H9 (cell line): ENCODE measurements around the gene NR5A1. TPM values are rescaled to one million over a fixed set of nuclear protein-coding genes. Genes with fewer than 3 reads are reported as not detected.

Experiments
- DNase-seq: peaks from one replicate; pipeline ENCODE4 v3.0.0-alpha.2; 2017
- H2AFZ ChIP-seq: one replicate; pipeline ENCODE4 v1.6.1; 2013; ENCODE audit warnings: mild to moderate bottlenecking, low read length, control low read depth, moderate library complexity
- H2AK5ac ChIP-seq: 2 replicates; pipeline ENCODE4 v1.6.1; 2013; ENCODE audit warnings: low read length, control low read depth, mixed read lengths; ENCODE audit not compliant: insufficient read length
- H2BK120ac ChIP-seq: one replicate; pipeline ENCODE4 v1.6.1; 2013; ENCODE audit warnings: low read depth, mild to moderate bottlenecking, low read length, control low read depth, inconsistent platforms; ENCODE audit not compliant: poor library complexity, severe bottlenecking
- H2BK12ac ChIP-seq: 2 replicates; pipeline ENCODE4 v1.6.1; 2013; ENCODE audit warnings: low read length, control low read depth, mixed read lengths, low read depth; ENCODE audit not compliant: insufficient read length
- H2BK15ac ChIP-seq: 2 replicates; pipeline ENCODE4 v1.6.1; 2013; ENCODE audit warnings: low read depth, low read length, control low read depth
- H2BK20ac ChIP-seq: one replicate; pipeline ENCODE4 v1.6.1; 2013; ENCODE audit warnings: low read depth, mild to moderate bottlenecking, low read length, control low read depth, inconsistent platforms; ENCODE audit not compliant: poor library complexity, severe bottlenecking
- H2BK5ac ChIP-seq: 2 replicates; pipeline ENCODE4 v1.6.1; 2013; ENCODE audit warnings: low read length, control low read depth, mixed read lengths; ENCODE audit not compliant: insufficient read length
- H3K14ac ChIP-seq: 2 replicates; pipeline ENCODE4 v1.6.1; 2013; ENCODE audit warnings: low read length, control low read depth; ENCODE audit not compliant: insufficient read depth
- H3K18ac ChIP-seq: 2 replicates; pipeline ENCODE4 v1.6.1; 2013; ENCODE audit warnings: low read depth, mild to moderate bottlenecking, mixed read lengths, low read length, control low read depth; ENCODE audit not compliant: insufficient read length
- H3K23ac ChIP-seq: 2 replicates; pipeline ENCODE4 v1.6.1; 2013; ENCODE audit warnings: low read length, control low read depth, mixed read lengths, low read depth; ENCODE audit not compliant: insufficient read length
- H3K23me2 ChIP-seq: 2 replicates; pipeline ENCODE4 v1.6.1; 2013; ENCODE audit warnings: low read depth, mild to moderate bottlenecking, mixed read lengths, low read length, control low read depth; ENCODE audit not compliant: insufficient read length, poor library complexity, severe bottlenecking
- H3K27ac ChIP-seq: 2 replicates; pipeline ENCODE4 v1.5.1; 2013; ENCODE audit warnings: low read length, control low read depth, mixed read lengths, low read depth; ENCODE audit not compliant: insufficient read length
- H3K27me3 ChIP-seq: 2 replicates; pipeline ENCODE4 v1.6.1; 2013; ENCODE audit warnings: low read length, control low read depth, inconsistent platforms; ENCODE audit not compliant: insufficient read depth
- H3K4ac ChIP-seq: 2 replicates; pipeline ENCODE4 v1.6.1; 2013; ENCODE audit warnings: low read depth, mild to moderate bottlenecking, control low read depth, inconsistent platforms, low read length, moderate library complexity
- H3K4me1 ChIP-seq: 2 replicates; pipeline ENCODE4 v1.6.1; 2013; ENCODE audit warnings: low read length, control low read depth, inconsistent platforms; ENCODE audit not compliant: insufficient read depth
- H3K4me2 ChIP-seq: 2 replicates; pipeline ENCODE4 v1.6.1; 2013; ENCODE audit warnings: low read length, control low read depth, mixed read lengths; ENCODE audit not compliant: insufficient read length, insufficient read depth
- H3K56ac ChIP-seq: 2 replicates; pipeline ENCODE4 v1.6.1; 2013; ENCODE audit warnings: low read depth, mild to moderate bottlenecking, mixed read lengths, low read length, control low read depth; ENCODE audit not compliant: insufficient read length
- H3K79me1 ChIP-seq: 2 replicates; pipeline ENCODE4 v1.6.1; 2013; ENCODE audit warnings: low read depth, mild to moderate bottlenecking, moderate library complexity, low read length, control low read depth, inconsistent platforms; ENCODE audit not compliant: insufficient read depth, poor library complexity, severe bottlenecking
- H3K79me2 ChIP-seq: 2 replicates; pipeline ENCODE4 v1.6.1; 2013; ENCODE audit warnings: low read length, control low read depth, inconsistent platforms; ENCODE audit not compliant: insufficient read depth
- H3K9ac ChIP-seq: 2 replicates; pipeline ENCODE4 v1.6.1; 2013; ENCODE audit warnings: low read length, control low read depth, mixed read lengths; ENCODE audit not compliant: insufficient read length; ENCODE audit errors: extremely low read depth
- H3K9me3 ChIP-seq: one replicate; pipeline ENCODE4 v1.6.1; 2013; ENCODE audit warnings: low read depth, low read length, inconsistent platforms; ENCODE audit not compliant: control insufficient read depth
- H3T11ph ChIP-seq: one replicate; pipeline ENCODE4 v1.6.1; 2013; ENCODE audit warnings: mild to moderate bottlenecking, low read length, control low read depth, inconsistent platforms
- H4K20me1 ChIP-seq: one replicate; pipeline ENCODE4 v1.6.1; 2013; ENCODE audit not compliant: control insufficient read depth, insufficient read length, insufficient read depth
- H4K5ac ChIP-seq: 2 replicates; pipeline ENCODE4 v1.6.1; 2013; ENCODE audit warnings: low read depth, mild to moderate bottlenecking, mixed read lengths, low read length, control low read depth; ENCODE audit not compliant: insufficient read length
- H4K8ac ChIP-seq: replicated peaks from 2 replicates; pipeline ENCODE4 v1.6.1; 2013; ENCODE audit warnings: low read length, control low read depth, mixed read lengths, low read depth; ENCODE audit not compliant: insufficient read length
- H4K91ac ChIP-seq: 2 replicates; pipeline ENCODE4 v1.6.1; 2013; ENCODE audit warnings: low read depth, mild to moderate bottlenecking, moderate library complexity, mixed read lengths, low read length, control low read depth; ENCODE audit not compliant: insufficient read length
- H3K27ac Mint-ChIP-seq, 3 experiments: 2 replicates in 2 of 3; 3 replicates in 1 of 3; pipeline ENCODE4 v1.8.0; 2020 to 2021; ENCODE audit warnings: mixed read lengths in 3 of 3, mild to moderate bottlenecking in 1 of 3, moderate library complexity in 1 of 3
- H3K27me3 Mint-ChIP-seq: 2 replicates; pipeline ENCODE4 v1.8.0; 2021; ENCODE audit warnings: low read depth, mild to moderate bottlenecking, moderate library complexity, mixed read lengths
- H3K36me3 Mint-ChIP-seq, 3 experiments: 2 replicates in 2 of 3; 3 replicates in 1 of 3; pipeline ENCODE4 v1.8.0; 2020 to 2021; ENCODE audit warnings: low read depth in 3 of 3, mixed read lengths in 3 of 3; ENCODE audit not compliant: insufficient read depth in 1 of 3
- H3K4me1 Mint-ChIP-seq, 2 experiments: 2 replicates each; pipeline ENCODE4 v1.8.0; 2020; ENCODE audit warnings: mixed read lengths in 2 of 2
- H3K4me3 Mint-ChIP-seq, 2 experiments: 2 replicates in 1 of 2; 3 replicates in 1 of 2; pipeline ENCODE4 v1.8.0; 2020 to 2021; ENCODE audit warnings: mild to moderate bottlenecking in 2 of 2, mixed read lengths in 2 of 2, moderate library complexity in 1 of 2
- H3K9me3 Mint-ChIP-seq, 2 experiments: 2 replicates in 1 of 2; 3 replicates in 1 of 2; pipeline ENCODE4 v1.8.0; 2020; ENCODE audit warnings: mild to moderate bottlenecking in 2 of 2, mixed read lengths in 2 of 2, moderate library complexity in 1 of 2
- CTCF ChIP-seq: fragments of 200-600 bp; sonication (generic); conservative IDR thresholded peaks from 3 replicates; pipeline ENCODE4 v1.8.0; 2021; ENCODE audit warnings: antibody characterized with exemption, mild to moderate bottlenecking
- WGBS: extraction: QIAGEN DNeasy Blood & Tissue Kit; methylation state at CpG from one replicate; pipeline ENCODE4 v1.1.7; 2013; ENCODE audit warnings: missing lambda C conversion rate, low lambda C conversion rate, mixed read lengths; ENCODE audit not compliant: insufficient read length; ENCODE audit errors: extremely low coverage; 5-methylcytosine and 5-hydroxymethylcytosine counted together
- total RNA-seq: library from RNA; stranded (reverse); gene quantifications from 2 replicates; pipeline ENCODE4 v1.2.1, GENCODE V29; 2021

The NR5A1 gene
- total RNA-seq, 1 experiment from 2014 or later: 0.37 TPM

GRCh38 chr9:124474151-124474550 lies 33.0 kb downstream of the NR5A1 start:
- no CpG with 5 or more reads among the region's 4 CpGs for WGBS
- Histone ChIP-seq H2BK120ac (no peak overlapping the region), H3K23ac (no peak overlapping the region), H3K18ac (no peak overlapping the region), H3T11ph (no peak overlapping the region), H4K8ac (no peak overlapping the region), H4K91ac (no peak overlapping the region), H3K9me3 (no peaks in the 10 kb centered on the region), H4K20me1 (no peaks in the 10 kb centered on the region), H3K4me2 (no peak overlapping the region), H3K4me1 (no peaks in the 10 kb centered on the region), H4K5ac (no peak overlapping the region), H2BK5ac (no peak overlapping the region), H2BK20ac (no peak overlapping the region), H2AK5ac (no peak overlapping the region), H2BK12ac (no peak overlapping the region), H3K9ac (no peak overlapping the region), H3K27ac (no peak overlapping the region), H3K4ac (no peak overlapping the region), H2BK15ac (no peak overlapping the region), H3K79me1 (no peaks in the 10 kb centered on the region), H3K56ac (no peak overlapping the region), H3K23me2 (no peaks in the 10 kb centered on the region), H2AFZ (no peak overlapping the region), H3K27me3 (no peaks in the 10 kb centered on the region; the same call in 1 of the 2 replicates), H3K14ac (no peak overlapping the region; the same call in 1 of the 2 replicates), H3K79me2 (no peaks in the 10 kb centered on the region)
- DNase-seq: no peak
- Mint-ChIP-seq H3K27me3 (peaks cover 35% of the 10 kb centered on the region), H3K36me3 (no peaks in the 10 kb centered on the region), H3K4me1 (peaks cover 5 to 25% of the 10 kb centered on the region in 2 experiments), H3K27ac (no peak overlapping the region), H3K4me3 (no peak overlapping the region), H3K9me3 (no peaks in the 10 kb centered on the region)
- TF ChIP-seq CTCF: no peak
